Osteoblast (primary cell): ENCODE measurements around the gene SCMH1. TPM values are rescaled to one million over a fixed set of nuclear protein-coding genes. Genes with fewer than 3 reads are reported as not detected.

Experiments
- DNase-seq: peaks from one replicate; pipeline ENCODE4 v3.0.0; 2011; ENCODE audit warnings: low spot score, mixed read lengths; ENCODE audit not compliant: insufficient read length; ENCODE audit errors: missing footprints
- H2AFZ ChIP-seq: 2 replicates; pipeline ENCODE4 v1.6.0; 2011; ENCODE audit warnings: mild to moderate bottlenecking, low read length
- H3K27ac ChIP-seq: 2 replicates; pipeline ENCODE4 v1.5.1; 2011; ENCODE audit warnings: mild to moderate bottlenecking, low read depth, low read length, moderate library complexity
- H3K27me3 ChIP-seq: 2 replicates; pipeline ENCODE4 v1.6.0; 2012; ENCODE audit warnings: mild to moderate bottlenecking, control low read depth, inconsistent platforms, low read length, moderate library complexity; ENCODE audit not compliant: insufficient read depth
- H3K36me3 ChIP-seq: 2 replicates; pipeline ENCODE4 v1.5.1; 2011; ENCODE audit warnings: mild to moderate bottlenecking, low read length, control low read depth, moderate library complexity; ENCODE audit not compliant: insufficient read depth
- H3K4me1 ChIP-seq: 2 replicates; pipeline ENCODE4 v1.5.1; 2011; ENCODE audit warnings: mild to moderate bottlenecking, low read length, control low read depth, moderate library complexity; ENCODE audit not compliant: insufficient read depth
- H3K4me2 ChIP-seq: 2 replicates; pipeline ENCODE4 v1.6.0; 2011; ENCODE audit warnings: mild to moderate bottlenecking, low read length; ENCODE audit not compliant: insufficient read depth
- H3K4me3 ChIP-seq: fragments of 200-600 bp; sonication (generic); 3 replicates; pipeline ENCODE4 v1.5.1; 2012; ENCODE audit warnings: mild to moderate bottlenecking, low read length, inconsistent platforms; ENCODE audit not compliant: insufficient read depth
- H3K79me2 ChIP-seq: 2 replicates; pipeline ENCODE4 v1.6.0; 2012; ENCODE audit warnings: mild to moderate bottlenecking, low read length, control low read depth, inconsistent platforms; ENCODE audit not compliant: insufficient read depth
- H3K9me3 ChIP-seq: 2 replicates; pipeline ENCODE4 v1.5.1; 2011; ENCODE audit warnings: low read depth, low read length, control low read depth
- H4K20me1 ChIP-seq: 2 replicates; pipeline ENCODE4 v1.6.0; 2012; ENCODE audit warnings: mild to moderate bottlenecking, low read length, control low read depth; ENCODE audit not compliant: insufficient read depth
- CTCF ChIP-seq: IDR thresholded peaks from 2 replicates; pipeline ENCODE4 v1.5.1; 2011; ENCODE audit warnings: mild to moderate bottlenecking, low read depth, low read length, moderate library complexity; ENCODE audit errors: extremely low read depth
- total RNA-seq: library from RNA; depleted of rRNA; stranded (reverse); fragments of >200 nt; gene quantifications from 2 replicates; pipeline ENCODE4 v1.2.3, GENCODE V29; 2012

The SCMH1 gene
- total RNA-seq, 1 donor, result 33.7 TPM

DNA sequence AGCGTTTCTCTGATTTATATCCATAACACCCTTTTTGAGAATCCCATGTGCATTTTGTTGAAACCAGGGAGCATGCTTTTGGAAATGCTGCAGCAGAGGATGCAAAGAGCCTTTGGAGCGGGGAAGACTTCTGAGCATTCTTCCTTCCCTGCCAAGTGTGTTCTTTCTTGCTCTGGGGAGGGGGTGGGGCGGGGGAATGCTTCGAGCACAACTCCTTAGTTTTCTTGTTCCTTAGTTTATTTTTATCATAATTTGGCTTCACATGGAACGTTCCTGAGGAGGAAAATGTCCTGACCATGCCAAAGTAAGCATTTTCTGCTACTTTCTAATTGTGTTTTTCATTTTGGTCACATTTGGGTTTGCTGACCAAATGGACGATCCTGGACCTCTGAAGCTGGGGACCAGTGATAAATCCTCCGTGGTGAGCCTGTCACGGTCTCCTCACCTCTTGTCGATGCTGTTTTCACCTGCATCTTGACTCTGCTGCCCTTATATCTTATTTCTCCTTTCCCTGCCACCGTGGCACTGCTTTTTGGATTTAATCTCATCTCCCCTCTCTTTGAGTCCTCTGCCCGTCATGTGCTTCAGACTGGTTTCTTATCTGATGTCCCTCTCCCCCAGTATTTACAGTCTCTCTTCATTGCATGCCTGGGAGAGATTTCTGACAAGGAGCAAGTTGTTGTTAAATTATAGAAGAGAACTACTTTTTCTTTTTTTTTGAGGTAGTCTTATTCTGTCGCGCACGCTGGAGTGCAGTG lies 260.2 kb downstream of the SCMH1 start:
- H3K27ac ChIP-seq, result peak overlapping the region; percentile 89
- H3K79me2 ChIP-seq, result peaks cover 74% of the 10 kb centered on the region

GRCh38 chr1:40980453-40981121 lies 261.5 kb downstream of the SCMH1 start:
- Histone ChIP-seq H3K9me3 (no peaks in the 10 kb centered on the region), H3K4me2 (peak overlapping the region; percentile 90), H2AFZ (no peak overlapping the region), H3K27me3 (no peaks in the 10 kb centered on the region), H3K4me1 (peaks cover 51% of the 10 kb centered on the region), H3K27ac (peak overlapping the region; percentile 89), H3K4me3 (peak overlapping the region; percentile 80), H3K36me3 (peaks cover 18% of the 10 kb centered on the region), H3K79me2 (peaks cover 62% of the 10 kb centered on the region), H4K20me1 (peaks cover 13% of the 10 kb centered on the region)
- TF ChIP-seq CTCF, result no peak
- DNase-seq, result no peak

More for the DNA sequence above, 260.2 kb downstream of the SCMH1 start:
- peak; percentile 85 for DNase-seq
- peaks cover 30% of the 10 kb centered on the region for H3K36me3 ChIP-seq
- H4K20me1 ChIP-seq, result peaks cover 16% of the 10 kb centered on the region
- H3K4me3 ChIP-seq, result peak overlapping the region; percentile 80
- H3K4me1 ChIP-seq, result peaks cover 51% of the 10 kb centered on the region
- no peaks in the 10 kb centered on the region for H3K9me3 ChIP-seq
- peak overlapping the region; percentile 40 for H2AFZ ChIP-seq
- TF ChIP-seq CTCF, result no peak
- peak overlapping the region; percentile 90 for H3K4me2 ChIP-seq
- no peaks in the 10 kb centered on the region for H3K27me3 ChIP-seq

DNA sequence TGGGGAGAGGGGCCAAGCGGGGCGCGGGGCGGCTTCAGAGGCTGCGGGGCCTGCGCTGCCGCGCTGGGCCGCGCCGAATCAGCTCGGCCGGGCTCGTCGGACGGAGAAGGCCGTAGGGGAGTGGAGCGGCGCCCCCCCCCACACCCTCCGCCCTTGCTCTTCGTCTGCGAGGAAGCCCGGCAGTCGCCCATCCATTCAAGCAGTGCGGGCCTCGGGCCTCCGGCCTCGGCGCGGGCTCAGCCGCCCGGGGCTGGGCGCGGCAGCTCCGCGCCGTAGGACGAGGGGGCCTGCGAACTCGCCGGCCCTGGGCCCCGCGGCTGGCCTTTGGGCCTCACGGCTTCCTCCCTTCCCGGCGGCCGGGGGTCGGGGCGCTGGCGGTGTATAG lies 262.0 kb downstream of the SCMH1 start:
- Histone ChIP-seq H3K79me2 (peaks cover 56% of the 10 kb centered on the region), H2AFZ (no peak overlapping the region)
- no peak for DNase-seq

More for the DNA sequence above, 262.0 kb downstream of the SCMH1 start:
- peaks cover 13% of the 10 kb centered on the region for H3K36me3 ChIP-seq
- H3K27ac ChIP-seq, result peak overlapping the region; percentile 89
- no peaks in the 10 kb centered on the region for H3K27me3 ChIP-seq
- H3K4me3 ChIP-seq, result peak overlapping the region; percentile 80
- no peak for TF ChIP-seq CTCF
- H3K4me2 ChIP-seq, result peak overlapping the region; percentile 90
- peaks cover 48% of the 10 kb centered on the region for H3K4me1 ChIP-seq
- peaks cover 13% of the 10 kb centered on the region for H4K20me1 ChIP-seq
- H3K9me3 ChIP-seq, result no peaks in the 10 kb centered on the region
